Measurements from ENCODE around the gene ZNF641. TPM values are rescaled to one million over a fixed set of nuclear protein-coding genes. Genes with fewer than 3 reads are reported as not detected.

Gene ZNF641
- total and polyA plus RNA-seq, 9 donors: 14.0 to 50.3 (median 36.6) TPM

DNA sequence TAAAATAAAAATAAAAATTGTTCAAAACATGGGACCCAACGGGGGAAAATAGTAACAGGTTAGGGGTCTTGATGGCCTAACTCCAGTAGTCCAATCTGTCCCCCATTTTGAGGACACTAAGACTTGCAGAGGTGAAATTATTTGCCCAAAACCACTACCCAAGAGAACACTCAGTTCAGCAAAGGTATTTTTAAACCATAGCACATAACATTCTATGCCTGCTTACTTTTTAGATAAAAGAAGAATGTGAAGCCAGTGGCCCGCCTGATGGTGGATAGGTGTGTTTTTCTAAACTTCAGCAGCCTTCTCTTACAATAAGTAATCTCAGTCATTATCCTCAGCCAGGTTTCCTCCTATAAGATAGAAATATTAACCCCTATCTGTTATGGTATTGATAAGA is 45.5 kb downstream of the ZNF641 start:
- TF ChIP-seq POLR2A (IDR thresholded peaks at IDR 0.05): no peak
- TF ChIP-seq, protein P1, sequence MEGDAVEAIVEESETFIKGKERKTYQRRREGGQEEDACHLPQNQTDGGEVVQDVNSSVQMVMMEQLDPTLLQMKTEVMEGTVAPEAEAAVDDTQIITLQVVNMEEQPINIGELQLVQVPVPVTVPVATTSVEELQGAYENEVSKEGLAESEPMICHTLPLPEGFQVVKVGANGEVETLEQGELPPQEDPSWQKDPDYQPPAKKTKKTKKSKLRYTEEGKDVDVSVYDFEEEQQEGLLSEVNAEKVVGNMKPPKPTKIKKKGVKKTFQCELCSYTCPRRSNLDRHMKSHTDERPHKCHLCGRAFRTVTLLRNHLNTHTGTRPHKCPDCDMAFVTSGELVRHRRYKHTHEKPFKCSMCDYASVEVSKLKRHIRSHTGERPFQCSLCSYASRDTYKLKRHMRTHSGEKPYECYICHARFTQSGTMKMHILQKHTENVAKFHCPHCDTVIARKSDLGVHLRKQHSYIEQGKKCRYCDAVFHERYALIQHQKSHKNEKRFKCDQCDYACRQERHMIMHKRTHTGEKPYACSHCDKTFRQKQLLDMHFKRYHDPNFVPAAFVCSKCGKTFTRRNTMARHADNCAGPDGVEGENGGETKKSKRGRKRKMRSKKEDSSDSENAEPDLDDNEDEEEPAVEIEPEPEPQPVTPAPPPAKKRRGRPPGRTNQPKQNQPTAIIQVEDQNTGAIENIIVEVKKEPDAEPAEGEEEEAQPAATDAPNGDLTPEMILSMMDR (IDR thresholded peaks at IDR 0.05): no peak
- H3K27ac ChIP-seq: no peak overlapping the region
- no peak overlapping the region for H3K4me3 ChIP-seq
- H3K36me3 ChIP-seq: no peaks in the 10 kb centered on the region
- H3K4me1 ChIP-seq (ENCODE audit: insufficient read depth): no peaks in the 10 kb centered on the region
- no peak for DNase-seq
- H3K9me3 ChIP-seq: no peaks in the 10 kb centered on the region
- whole genome bisulfite sequencing, 3 donors: 83 to 87% (median 87%) methylated on average over 2 of the region's 2 CpGs
- intact Hi-C loops (cut with DNase I): no loop called here
- no peaks in the 10 kb centered on the region for H3K27me3 ChIP-seq

DNA sequence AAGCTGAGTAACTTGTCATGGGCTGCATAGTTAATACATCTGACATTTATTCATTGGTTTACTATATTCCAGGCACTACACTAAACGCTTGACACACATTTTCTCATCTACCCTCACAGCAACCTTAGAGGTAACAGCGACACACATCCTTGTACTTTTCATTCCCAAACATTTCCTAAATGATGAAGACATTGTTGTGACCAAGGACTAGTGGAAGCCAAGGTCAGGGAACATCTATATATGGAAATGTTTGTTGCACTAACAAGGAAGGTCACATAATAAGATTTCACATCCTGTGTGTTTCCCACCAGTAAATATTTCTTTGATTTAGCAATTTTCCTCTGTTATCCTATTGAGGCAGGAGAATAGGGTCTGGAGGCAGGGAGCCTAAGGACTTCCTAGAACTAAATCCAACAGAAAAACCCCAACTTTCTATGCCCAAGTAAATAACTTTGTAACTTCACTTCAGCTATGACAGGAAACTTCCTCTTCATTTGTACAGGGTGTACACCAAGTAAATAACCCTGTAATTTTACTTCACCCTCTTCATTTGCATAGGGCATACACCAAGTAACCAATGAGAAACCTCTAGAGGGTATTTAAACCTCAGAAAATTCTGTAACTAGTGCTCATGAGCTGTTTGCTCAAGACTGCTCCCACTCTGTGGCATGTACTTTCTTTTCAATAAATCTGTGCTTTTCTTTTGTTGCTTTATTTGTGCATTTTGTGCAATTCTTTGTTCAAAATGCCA is 48.4 kb downstream of the ZNF641 start:
- 32 to 58% (median 41%) methylated on average over 2 of the region's 2 CpGs for whole genome bisulfite sequencing, 3 donors
- no peaks in the 10 kb centered on the region for H3K36me3 ChIP-seq
- intact Hi-C loops (cut with DNase I): no loop called here
- H3K9me3 ChIP-seq: no peaks in the 10 kb centered on the region
- H3K27ac ChIP-seq: no peak overlapping the region
- no peaks in the 10 kb centered on the region for H3K27me3 ChIP-seq
- no peak overlapping the region for H3K4me3 ChIP-seq
- TF ChIP-seq EP300 (IDR thresholded peaks at IDR 0.05) (no peak), POLR2A (IDR thresholded peaks at IDR 0.05) (no peak)
- TF ChIP-seq, protein P1 (IDR thresholded peaks at IDR 0.05): no peak
- no peaks in the 10 kb centered on the region for H3K4me1 ChIP-seq (ENCODE audit: insufficient read depth)
- DNase-seq: no peak

DNA sequence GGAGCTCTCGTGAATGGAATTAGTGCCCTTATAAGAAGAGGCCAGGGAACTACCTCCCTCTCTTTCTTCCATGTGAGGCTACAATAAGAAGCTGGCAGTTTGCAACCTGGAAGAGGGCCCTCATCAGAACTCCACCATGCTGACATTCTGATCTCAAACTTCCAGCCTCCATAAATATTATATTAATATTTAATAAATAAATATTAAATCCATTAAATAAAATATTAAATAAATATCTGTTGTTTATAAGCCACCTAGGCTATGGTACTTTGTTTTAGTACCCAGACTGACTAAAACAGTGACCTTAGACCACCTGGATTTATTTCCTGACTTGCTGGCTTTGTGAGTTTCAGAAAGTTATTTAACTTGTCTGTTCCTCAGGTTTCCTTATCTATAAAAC is 49.9 kb downstream of the ZNF641 start:
- intact Hi-C loops (cut with DNase I): no loop called here
- TF ChIP-seq EP300 (IDR thresholded peaks at IDR 0.05): no peak
- no peak for TF ChIP-seq POLR2A (IDR thresholded peaks at IDR 0.05)
- TF ChIP-seq, protein P1 (IDR thresholded peaks at IDR 0.05): no peak
- Histone ChIP-seq H3K27me3 (no peaks in the 10 kb centered on the region), H3K4me1 (ENCODE audit: insufficient read depth) (no peaks in the 10 kb centered on the region), H3K27ac (no peak overlapping the region), H3K9me3 (no peaks in the 10 kb centered on the region), H3K36me3 (no peaks in the 10 kb centered on the region), H3K4me3 (no peak overlapping the region)
- WGBS, 3 donors: 88 to 95% (median 91%) methylated on average over 1 of the region's 1 CpG
- no peak for DNase-seq

DNA sequence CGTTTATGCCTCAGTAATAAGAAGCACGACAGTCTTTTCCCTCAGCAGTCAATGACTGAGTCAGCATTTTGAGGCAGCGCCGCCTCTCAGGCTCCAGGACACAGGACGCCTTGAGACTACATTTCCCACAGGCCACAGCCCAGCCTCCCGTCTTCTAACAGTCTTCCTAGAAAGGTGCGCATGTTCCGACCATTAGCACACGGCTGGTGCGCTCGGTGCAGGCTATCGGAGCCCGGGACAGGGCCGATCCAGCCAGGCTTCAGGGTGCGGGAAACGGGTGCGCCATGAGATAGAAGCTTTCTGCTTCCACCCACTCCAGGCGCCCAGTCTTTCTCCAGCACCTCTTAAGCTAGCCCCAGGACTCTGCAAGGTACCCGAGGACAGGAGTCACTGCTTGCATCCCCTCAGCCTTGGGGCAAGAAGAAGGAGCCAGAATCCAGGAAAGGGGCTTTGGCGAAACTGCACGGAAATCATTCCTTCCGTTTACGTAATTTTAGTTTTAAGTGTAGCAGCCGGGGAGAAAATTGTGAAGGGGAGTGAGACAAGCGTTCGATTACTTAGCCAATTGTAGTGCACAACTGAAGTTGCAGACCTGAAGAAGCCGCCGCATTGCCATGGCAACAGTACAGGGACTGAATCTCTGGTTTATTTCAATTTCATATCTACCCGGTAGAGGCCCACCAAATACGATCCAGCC is 54.0 kb downstream of the ZNF641 start:
- TF ChIP-seq POLR2A (IDR thresholded peaks at IDR 0.05): peak; percentile 37
- TF ChIP-seq, protein P1 (IDR thresholded peaks at IDR 0.05): no peak
- no peaks in the 10 kb centered on the region for H3K27me3 ChIP-seq
- no peaks in the 10 kb centered on the region for H3K9me3 ChIP-seq
- H3K27ac ChIP-seq: peak overlapping the region in 1 of 2 donors; percentile 26
- H3K4me3 ChIP-seq: peak overlapping the region; percentile 32
- WGBS, 3 donors: 1 to 2% (median 1%) methylated on average over 30 of the region's 30 CpGs
- no peaks in the 10 kb centered on the region for H3K4me1 ChIP-seq (ENCODE audit: insufficient read depth)
- intact Hi-C loops (cut with DNase I): no loop called here
- DNase-seq: peak; percentile 76 to 83 (median 79)
- H3K36me3 ChIP-seq: no peaks in the 10 kb centered on the region
